ENCODE measurements around the gene MYL5.
"Not testable (repeated sequence)": the region's sequence is repeated elsewhere in the genome, so short reads cannot be mapped to it uniquely, and the experiment has no call there.

Gene MYL5

DNA sequence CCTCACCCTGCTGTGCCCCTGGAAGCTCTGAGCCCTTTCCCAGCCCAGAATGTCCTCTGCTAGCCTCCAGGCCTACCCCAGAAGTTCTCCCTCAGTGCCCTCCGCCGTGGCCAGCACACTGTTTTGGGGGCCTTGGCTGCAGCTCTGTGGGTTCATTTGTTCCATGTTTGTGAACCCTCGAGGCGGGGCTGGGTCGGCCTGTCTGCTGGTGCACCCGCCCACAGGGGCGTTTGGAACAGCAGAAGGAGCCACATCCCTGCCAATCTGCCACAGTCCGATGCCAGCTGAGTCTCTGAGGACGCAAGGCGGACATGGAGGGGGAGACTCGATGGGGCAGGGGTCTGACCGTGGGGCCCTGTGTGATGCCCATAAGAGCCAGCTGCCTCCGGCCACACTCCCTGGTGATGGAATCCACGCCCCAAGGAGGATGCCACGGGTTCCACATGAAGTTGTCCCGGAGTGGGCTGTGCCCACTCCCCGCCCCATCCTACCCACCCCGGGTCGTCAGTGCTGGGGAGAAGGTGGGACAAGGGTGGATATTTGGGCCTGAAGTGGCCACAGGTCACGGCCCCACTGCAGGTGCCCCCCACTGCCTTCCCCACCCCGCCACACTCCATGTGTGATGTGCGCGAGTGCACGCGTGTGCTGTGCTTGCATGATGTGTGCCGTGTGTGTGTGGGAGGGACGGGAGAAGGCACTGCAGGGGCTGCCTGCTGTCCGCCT is 7.4 kb upstream of the MYL5 start:
- H3K4me3 ChIP-seq (ENCODE audit: low read depth, low read length), result no peak overlapping the region
- TF ChIP-seq, protein P1, sequence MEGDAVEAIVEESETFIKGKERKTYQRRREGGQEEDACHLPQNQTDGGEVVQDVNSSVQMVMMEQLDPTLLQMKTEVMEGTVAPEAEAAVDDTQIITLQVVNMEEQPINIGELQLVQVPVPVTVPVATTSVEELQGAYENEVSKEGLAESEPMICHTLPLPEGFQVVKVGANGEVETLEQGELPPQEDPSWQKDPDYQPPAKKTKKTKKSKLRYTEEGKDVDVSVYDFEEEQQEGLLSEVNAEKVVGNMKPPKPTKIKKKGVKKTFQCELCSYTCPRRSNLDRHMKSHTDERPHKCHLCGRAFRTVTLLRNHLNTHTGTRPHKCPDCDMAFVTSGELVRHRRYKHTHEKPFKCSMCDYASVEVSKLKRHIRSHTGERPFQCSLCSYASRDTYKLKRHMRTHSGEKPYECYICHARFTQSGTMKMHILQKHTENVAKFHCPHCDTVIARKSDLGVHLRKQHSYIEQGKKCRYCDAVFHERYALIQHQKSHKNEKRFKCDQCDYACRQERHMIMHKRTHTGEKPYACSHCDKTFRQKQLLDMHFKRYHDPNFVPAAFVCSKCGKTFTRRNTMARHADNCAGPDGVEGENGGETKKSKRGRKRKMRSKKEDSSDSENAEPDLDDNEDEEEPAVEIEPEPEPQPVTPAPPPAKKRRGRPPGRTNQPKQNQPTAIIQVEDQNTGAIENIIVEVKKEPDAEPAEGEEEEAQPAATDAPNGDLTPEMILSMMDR (IDR thresholded peaks at IDR 0.05; ENCODE audit: low read depth, low read length), result no peak
- no peak for DNase-seq (ENCODE audit: low read depth, low spot score)
- in situ Hi-C loops (cut with HindIII; ENCODE audit: low sequenced_read_pairs), result no loop called here

DNA sequence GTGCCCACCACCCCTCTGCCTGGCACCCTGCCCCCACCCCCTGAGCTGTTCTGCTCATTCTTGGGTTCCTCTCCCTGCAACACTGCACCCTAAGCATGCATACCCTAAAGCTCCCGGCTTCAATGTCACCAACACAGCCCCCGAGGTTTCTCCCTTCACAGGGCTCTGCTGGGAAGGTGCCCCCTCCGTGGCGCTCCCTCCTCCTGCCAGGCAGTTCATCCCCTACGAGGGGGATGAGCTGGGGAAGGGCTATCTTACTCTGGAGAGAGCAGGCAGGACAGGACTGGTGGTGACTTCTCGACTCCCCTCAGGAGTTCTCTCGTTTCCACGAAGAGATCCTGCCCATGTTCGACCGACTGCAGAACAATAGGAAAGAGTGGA is 6.8 kb upstream of the MYL5 start:
- in situ Hi-C loops (cut with HindIII; ENCODE audit: low sequenced_read_pairs), result no loop called here
- no peak overlapping the region for H3K4me3 ChIP-seq (ENCODE audit: low read depth, low read length)
- TF ChIP-seq, protein P1 (IDR thresholded peaks at IDR 0.05; ENCODE audit: low read depth, low read length), result no peak
- no peak for DNase-seq (ENCODE audit: low read depth, low spot score)

DNA sequence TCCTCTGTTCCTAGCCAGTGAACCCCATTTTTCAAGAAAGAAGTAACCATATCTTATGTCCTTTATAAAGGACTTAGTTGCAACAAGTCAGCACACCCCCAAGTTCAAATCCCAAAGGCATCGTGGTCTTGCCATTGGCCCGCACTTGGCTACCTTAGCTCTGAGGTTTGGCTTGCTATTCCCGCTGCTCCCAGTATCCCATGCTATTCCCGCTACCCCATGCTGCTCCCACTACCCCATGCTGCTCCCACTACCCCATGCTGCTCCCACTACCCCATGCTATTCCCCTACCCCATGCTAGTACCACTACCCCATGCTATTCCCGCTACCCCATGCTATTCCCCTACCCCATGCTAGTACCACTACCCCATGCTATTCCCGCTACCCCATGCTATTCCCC is 6.1 kb upstream of the MYL5 start:
- DNase-seq (ENCODE audit: low read depth, low spot score); in situ Hi-C loops (cut with HindIII; ENCODE audit: low sequenced_read_pairs); H3K4me3 ChIP-seq (ENCODE audit: low read depth, low read length): not testable (repeated sequence)

DNA sequence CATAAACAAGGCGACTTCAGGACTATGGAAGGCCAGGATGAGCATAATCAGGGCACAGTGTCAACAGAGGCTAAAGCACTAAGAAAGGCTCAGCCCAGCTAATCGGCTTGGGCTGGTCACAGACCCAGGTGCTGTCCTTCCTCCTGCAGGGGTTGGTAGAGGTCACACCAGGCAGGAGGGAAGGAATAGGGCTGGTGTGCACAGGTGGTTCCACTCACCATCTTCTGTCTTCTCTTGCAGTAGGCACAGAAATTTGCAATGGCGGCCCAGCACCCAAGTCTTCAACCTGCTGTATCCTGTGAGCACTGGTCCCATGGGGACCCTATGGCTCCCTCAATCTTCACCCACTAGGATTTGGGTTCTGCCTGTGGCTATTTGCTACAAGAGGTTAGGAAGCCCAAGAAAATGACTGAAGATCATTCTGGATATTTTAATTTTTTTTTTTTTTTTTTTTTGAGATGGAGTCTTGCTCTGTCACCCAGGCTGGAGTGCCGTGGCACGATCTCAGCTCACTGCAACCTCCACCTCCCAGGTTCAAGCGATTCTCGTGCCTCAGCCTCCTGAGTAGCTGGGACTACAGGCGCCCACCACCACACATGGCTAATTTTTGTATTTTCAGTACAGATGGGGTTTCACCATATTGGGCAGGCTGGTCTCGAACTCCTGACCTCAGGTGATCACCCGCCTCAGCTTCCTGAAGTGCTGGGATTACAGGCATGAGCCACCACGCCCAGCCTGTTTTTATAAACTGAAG is 4.4 kb upstream of the MYL5 start:
- in situ Hi-C loops (cut with HindIII; ENCODE audit: low sequenced_read_pairs); DNase-seq (ENCODE audit: low read depth, low spot score): not testable (repeated sequence)

DNA sequence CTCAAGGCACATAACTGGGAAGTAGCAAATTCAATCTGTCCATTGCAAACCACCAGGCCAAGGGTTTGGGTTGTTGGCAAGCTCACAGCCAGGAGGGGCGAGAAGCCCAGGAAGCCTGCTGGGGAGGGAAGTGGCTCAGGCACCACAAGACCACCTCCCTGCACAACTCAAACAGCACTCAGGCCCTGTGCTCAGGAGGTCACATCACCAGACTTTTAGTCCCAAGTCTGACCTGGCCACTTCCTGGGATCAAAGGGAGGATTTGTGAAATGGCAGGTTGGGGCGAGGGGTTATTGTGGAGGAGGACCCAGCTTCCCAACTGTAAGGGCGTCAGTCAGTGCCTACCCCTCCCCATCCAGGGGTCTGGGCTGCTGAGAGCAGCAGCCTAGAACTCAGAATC is 2.6 kb upstream of the MYL5 start:
- no peak overlapping the region for H3K4me3 ChIP-seq (ENCODE audit: low read depth, low read length)
- no peak for DNase-seq (ENCODE audit: low read depth, low spot score)
- TF ChIP-seq, protein P1 (IDR thresholded peaks at IDR 0.05; ENCODE audit: low read depth, low read length), result no peak
- in situ Hi-C loops (cut with HindIII; ENCODE audit: low sequenced_read_pairs), result no loop called here

More for the DNA sequence above, 4.4 kb upstream of the MYL5 start:
- H3K4me3 ChIP-seq (ENCODE audit: low read depth, low read length), result not testable (repeated sequence)

DNA sequence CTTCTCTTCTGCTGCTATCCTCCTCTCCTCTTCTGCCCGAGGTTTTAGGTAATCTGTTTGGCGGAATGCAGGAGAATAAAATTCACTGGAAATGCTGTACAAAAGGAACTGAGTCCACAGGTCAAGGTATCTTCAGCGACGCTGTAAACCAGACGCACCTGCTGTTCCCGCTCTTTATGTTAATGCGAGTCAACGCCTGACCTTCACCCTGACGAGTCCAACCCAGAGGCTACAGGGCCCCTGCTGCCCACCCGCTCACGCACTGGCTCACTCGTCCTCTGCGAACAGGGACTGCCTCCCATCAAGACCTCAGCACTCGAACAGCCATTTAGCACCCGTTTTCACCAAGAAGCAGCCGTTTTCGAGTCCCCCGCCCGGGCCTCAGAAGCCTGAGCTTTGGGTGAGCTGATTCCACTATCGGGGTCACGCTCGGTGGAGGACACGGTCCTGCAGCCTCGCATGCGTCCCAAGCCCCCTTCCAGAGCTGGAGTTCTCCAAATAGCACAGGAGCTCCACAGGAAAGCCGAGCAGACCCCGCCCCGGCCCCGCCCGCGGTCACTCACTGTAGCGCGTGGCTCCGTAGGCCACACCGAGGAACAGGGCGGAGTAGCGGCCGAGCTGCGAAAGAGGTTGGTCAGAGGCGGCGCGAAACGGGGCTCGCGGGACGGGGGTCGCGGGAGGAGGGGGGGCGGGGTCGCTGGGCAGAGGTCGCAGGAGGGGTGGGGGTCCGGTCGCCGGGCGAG is 822 bp upstream of the MYL5 start:
- peak overlapping the region; percentile 80 for H3K4me3 ChIP-seq (ENCODE audit: low read depth, low read length)
- no peak for DNase-seq (ENCODE audit: low read depth, low spot score)
- in situ Hi-C loops (cut with HindIII; ENCODE audit: low sequenced_read_pairs), result no loop called here
- TF ChIP-seq, protein P1 (IDR thresholded peaks at IDR 0.05; ENCODE audit: low read depth, low read length), result no peak

DNA sequence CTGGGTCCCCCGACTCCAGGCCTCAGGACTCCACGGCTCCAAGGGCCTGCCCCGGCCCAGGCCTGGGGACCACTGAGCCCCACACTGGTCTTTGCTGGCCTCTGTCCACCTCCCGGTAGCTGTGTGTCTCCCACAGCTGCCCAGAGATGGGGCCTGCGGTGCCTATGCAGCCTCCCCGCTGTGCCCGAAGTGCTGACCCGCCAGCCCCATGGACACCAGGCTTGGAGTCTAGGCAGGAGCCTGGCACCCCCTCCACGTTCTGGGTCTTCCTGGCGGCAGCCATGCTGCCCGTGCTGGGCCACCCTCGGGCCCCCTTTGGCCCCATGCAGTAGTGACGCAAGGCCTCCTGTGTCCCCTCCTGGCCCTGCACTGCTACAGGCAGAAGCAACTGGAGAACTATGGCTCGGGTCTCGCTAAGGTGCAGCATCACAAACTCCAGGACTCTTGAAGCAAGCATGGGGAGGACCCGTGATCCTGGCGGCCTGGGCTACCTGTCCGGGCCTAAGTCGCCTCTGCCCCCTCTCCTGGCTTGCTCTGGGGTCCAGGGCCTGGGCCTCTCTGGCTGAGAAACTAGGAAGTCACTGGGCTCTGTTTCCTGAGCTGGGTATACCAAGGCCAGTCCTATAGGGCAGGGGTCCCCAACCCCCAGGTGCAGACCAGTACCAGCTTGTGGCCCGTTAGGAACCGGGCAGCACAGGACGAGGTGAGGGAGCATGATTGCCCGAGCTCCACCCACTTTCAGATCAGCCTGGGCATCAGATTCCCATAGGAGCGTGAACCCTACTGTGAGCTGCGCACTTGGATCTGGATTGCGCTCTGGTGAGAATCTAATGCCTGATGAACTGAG is 917 bp downstream of the MYL5 start:
- H3K4me3 ChIP-seq (ENCODE audit: low read depth, low read length), result peak overlapping the region; percentile 68
- no peak for DNase-seq (ENCODE audit: low read depth, low spot score)
- TF ChIP-seq, protein P1 (IDR thresholded peaks at IDR 0.05; ENCODE audit: low read depth, low read length), result no peak
- in situ Hi-C loops (cut with HindIII; ENCODE audit: low sequenced_read_pairs), result no loop called here
